Measurements from ENCODE around the gene SEC14L6. TPM values are rescaled to one million over a fixed set of nuclear protein-coding genes. Genes with fewer than 3 reads are reported as not detected.
"Not testable (repeated sequence)": the region's sequence is repeated elsewhere in the genome, so short reads cannot be mapped to it uniquely, and the experiment has no call there.

Gene SEC14L6
- 0.82 TPM for total RNA-seq

- no peak for FAIRE-seq
- DNase-seq (ENCODE audit: low spot score in 2 of 2) = no peak
These were observed at the start of gene SEC14L6 for GRCh38 chr22:30546616-30547015. Gene SEC14L6, minus strand, starts transcription at chr22:30546741. Its CDS starts 59 bp downstream, at chr22:30546682.

- FAIRE-seq = no peak
These were observed 49.7 kb upstream of the SEC14L6 start for GRCh38 chr22:30596199-30596598.

GRCh38 chr22:30592360-30592713 lies 45.8 kb upstream of the SEC14L6 start:
- not testable (repeated sequence) for FAIRE-seq; DNase-seq (ENCODE audit: low spot score in 2 of 2)

More at GRCh38 chr22:30596199-30596598, 49.7 kb upstream of the SEC14L6 start:
- DNase-seq (ENCODE audit: low spot score in 2 of 2) = no peak

- peak; percentile 88 to 95 for DNase-seq (ENCODE audit: low spot score in 2 of 2)
- FAIRE-seq = peak; percentile 76
These were observed 45.2 kb upstream of the SEC14L6 start, which contains the start of gene PES1 for GRCh38 chr22:30591588-30592359. Gene PES1, minus strand, starts transcription at chr22:30591910. Its CDS starts 77 bp downstream, at chr22:30591833.

GRCh38 chr22:30591191-30591587 lies 44.6 kb upstream of the SEC14L6 start:
- FAIRE-seq (no peak), DNase-seq (ENCODE audit: low spot score in 2 of 2) (no peak)

- no peak for FAIRE-seq
- DNase-seq (ENCODE audit: low spot score in 2 of 2) = no peak
These were observed 39.9 kb upstream of the SEC14L6 start for GRCh38 chr22:30586414-30586813.

- FAIRE-seq = no peak
- DNase-seq (ENCODE audit: low spot score in 2 of 2) = no peak
These were observed 37.9 kb upstream of the SEC14L6 start for GRCh38 chr22:30584441-30584840.

GRCh38 chr22:30582788-30583545 lies 36.4 kb upstream of the SEC14L6 start:
- FAIRE-seq = no peak

GRCh38 chr22:30582051-30582450 lies 35.5 kb upstream of the SEC14L6 start:
- DNase-seq (ENCODE audit: low spot score in 2 of 2) = no peak
- FAIRE-seq = no peak

More at GRCh38 chr22:30582788-30583545, 36.4 kb upstream of the SEC14L6 start:
- DNase-seq (ENCODE audit: low spot score in 2 of 2) = no peak

GRCh38 chr22:30580896-30581295 lies 34.4 kb upstream of the SEC14L6 start:
- DNase-seq (ENCODE audit: low spot score in 2 of 2) = no peak
- no peak for FAIRE-seq

- FAIRE-seq (no peak), DNase-seq (ENCODE audit: low spot score in 2 of 2) (no peak)
These were observed 31.9 kb upstream of the SEC14L6 start for GRCh38 chr22:30578481-30578880.

GRCh38 chr22:30575859-30576258 lies 29.3 kb upstream of the SEC14L6 start:
- DNase-seq (ENCODE audit: low spot score in 2 of 2) = no peak
- FAIRE-seq = no peak

GRCh38 chr22:30574997-30575671 lies 28.6 kb upstream of the SEC14L6 start:
- DNase-seq (ENCODE audit: low spot score in 2 of 2) = peak; percentile 50 to 52
- no peak for FAIRE-seq

- FAIRE-seq (no peak), DNase-seq (ENCODE audit: low spot score in 2 of 2) (peak; percentile 79 to 90)
These were observed 27.8 kb upstream of the SEC14L6 start, which contains the start of gene GAL3ST1 for GRCh38 chr22:30574095-30574981. Gene GAL3ST1, minus strand, starts transcription at chr22:30574665. Its CDS starts 17,273 bp downstream, at chr22:30557392.

- peak in 1 of 2 donors; percentile 40 for DNase-seq (ENCODE audit: low spot score in 2 of 2)
- no peak for FAIRE-seq
These were observed 27.1 kb upstream of the SEC14L6 start for GRCh38 chr22:30573594-30574094.

GRCh38 chr22:30572840-30573593 lies 26.5 kb upstream of the SEC14L6 start:
- FAIRE-seq (no peak), DNase-seq (ENCODE audit: low spot score in 2 of 2) (peak; percentile 41 to 51)

- FAIRE-seq = no peak
These were observed 25.7 kb upstream of the SEC14L6 start for GRCh38 chr22:30572210-30572609.

GRCh38 chr22:30569674-30570202 lies 23.2 kb upstream of the SEC14L6 start:
- no peak for FAIRE-seq
- DNase-seq (ENCODE audit: low spot score in 2 of 2) = no peak

More at GRCh38 chr22:30572210-30572609, 25.7 kb upstream of the SEC14L6 start:
- no peak for DNase-seq (ENCODE audit: low spot score in 2 of 2)

All from frontal cortex (tissue), 4 donors.